SK-N-SH (cell line): ENCODE results near the gene ZFHX3. TPM values are rescaled to one million over a fixed set of nuclear protein-coding genes. Genes with fewer than 3 reads are reported as not detected.

Experiments
- CTCF ChIA-PET: fragments of 300-600, 350-600 bp; formaldehyde crosslinking; extraction: SDS; loops from one replicate; lab custom pipeline; 2021; lab: Yijun Ruan, JAX
- POLR2A ChIA-PET: fragments of 350-600 bp; sonication (Branson Sonifier 250); formaldehyde crosslinking; extraction: SDS; loops from one replicate; lab custom pipeline; 2020; ENCODE audit warnings: antibody characterized with exemption, inconsistent platforms; lab: Yijun Ruan, JAX
- DNase-seq: peaks from one replicate; pipeline ENCODE4 v3.0.0; 2012
- H2AFZ ChIP-seq: fragments of 200-600 bp; sonication (generic); 2 replicates; pipeline ENCODE4 v1.8.1; 2016; ENCODE audit warnings: antibody characterized with exemption, mild to moderate bottlenecking, low read depth
- H3F3A ChIP-seq: fragments of 200-600 bp; sonication (generic); replicated peaks from 2 replicates; pipeline ENCODE3; 2016; ENCODE audit warnings: antibody characterized with exemption, mild to moderate bottlenecking; ENCODE audit not compliant: insufficient read depth
- H3K27ac ChIP-seq, 2 experiments: fragments of 200-500 bp in 1 of 2; fragments of 200-600 bp in 1 of 2; sonication (Bioruptor generic) in 1 of 2; sonication (generic), shearing (Covaris generic) in 1 of 2; 2 replicates each; pipeline versions ENCODE4 v1.5.1 to v1.6.1; 2014 to 2016; ENCODE audit warnings: low read depth in 2 of 2, inconsistent platforms in 1 of 2, low read length in 1 of 2, mild to moderate bottlenecking in 1 of 2, mixed read lengths in 1 of 2
- H3K27me3 ChIP-seq: fragments of 200-600 bp; sonication (generic), shearing (Covaris generic); 2 replicates; pipeline ENCODE4 v1.6.1; 2016; ENCODE audit warnings: mixed run types; ENCODE audit not compliant: insufficient read depth
- H3K36me3 ChIP-seq, 2 experiments: fragments of 200-500 bp in 1 of 2; fragments of 200-600 bp in 1 of 2; sonication (Bioruptor generic) in 1 of 2; sonication (generic) in 1 of 2; replicated peaks in 1 of 2; 2 replicates each; pipeline versions ENCODE3 to v1.5.1; 2014 to 2016; ENCODE audit warnings: low read length in 1 of 2, mild to moderate bottlenecking in 1 of 2; ENCODE audit not compliant: insufficient read depth in 2 of 2, control insufficient read depth in 1 of 2
- H3K4me1 ChIP-seq, 2 experiments: fragments of 200-500 bp in 1 of 2; fragments of 200-600 bp in 1 of 2; sonication (Bioruptor generic) in 1 of 2; sonication (generic), shearing (Covaris generic) in 1 of 2; 2 replicates each; pipeline versions ENCODE4 v1.5.1 to v1.6.1; 2014 to 2016; ENCODE audit warnings: low read depth in 1 of 2, low read length in 1 of 2, mixed run types in 1 of 2; ENCODE audit not compliant: insufficient read depth in 2 of 2, control insufficient read depth in 1 of 2
- H3K4me2 ChIP-seq: fragments of 200-600 bp; sonication (generic), shearing (Covaris generic); 2 replicates; pipeline ENCODE4 v1.6.1; 2017; ENCODE audit warnings: mixed run types
- H3K4me3 ChIP-seq, 2 experiments: fragments of 200-500 bp in 1 of 2; fragments of 200-600 bp in 1 of 2; sonication (Bioruptor generic) in 1 of 2; sonication (generic), shearing (Covaris generic) in 1 of 2; 2 replicates each; pipeline versions ENCODE4 v1.5.1 to v1.8.1; 2014 to 2016; ENCODE audit warnings: low read depth in 2 of 2, inconsistent platforms in 1 of 2, low read length in 1 of 2, mild to moderate bottlenecking in 1 of 2, mixed read lengths in 1 of 2, moderate library complexity in 1 of 2
- H3K79me2 ChIP-seq: fragments of 200-600 bp; sonication (generic); 2 replicates; pipeline ENCODE4 v1.8.1; 2017; ENCODE audit warnings: mild to moderate bottlenecking; ENCODE audit not compliant: insufficient read depth
- H3K9ac ChIP-seq: fragments of 200-600 bp; sonication (generic); 2 replicates; pipeline ENCODE4 v1.6.1; 2017; ENCODE audit warnings: mixed run types
- H3K9me2 ChIP-seq: fragments of 200-600 bp; sonication (generic); 2 replicates; pipeline ENCODE4 v1.6.1; 2017; ENCODE audit warnings: mixed run types
- H3K9me3 ChIP-seq: fragments of 200-600 bp; sonication (generic); 2 replicates; pipeline ENCODE4 v1.6.1; 2017; ENCODE audit warnings: mixed run types, mild to moderate bottlenecking, moderate library complexity
- H4K20me1 ChIP-seq: fragments of 200-600 bp; sonication (generic); 2 replicates; pipeline ENCODE4 v1.6.1; 2017; ENCODE audit warnings: mild to moderate bottlenecking, mixed run types; ENCODE audit not compliant: insufficient read depth
- ELF1 ChIP-seq: IDR thresholded peaks from 2 replicates; pipeline ENCODE4 v1.4.0; 2012
- EP300 ChIP-seq, 2 experiments: IDR thresholded peaks; 2 replicates each; pipeline versions ENCODE4 v1.4.0 to v1.6.1; 2012; ENCODE audit warnings: borderline replicate concordance in 1 of 2, low read depth in 1 of 2, low read length in 1 of 2
- FOXJ3 ChIP-seq: sonication (generic); formaldehyde crosslinking; IDR thresholded peaks from 2 replicates; pipeline ENCODE4 v1.5.1; 2020; ENCODE audit warnings: mild to moderate bottlenecking, missing genetic modification reagents
- FOXM1 ChIP-seq: IDR thresholded peaks from 2 replicates; pipeline ENCODE4 v1.4.0; 2012; ENCODE audit warnings: low read depth, mild to moderate bottlenecking
- JUND ChIP-seq: IDR thresholded peaks from 2 replicates; pipeline ENCODE4 v1.4.0; 2012
- MEF2A ChIP-seq: IDR thresholded peaks from 2 replicates; pipeline ENCODE4 v1.4.0; 2012; ENCODE audit warnings: low read depth, borderline replicate concordance
- PBX3 ChIP-seq: IDR thresholded peaks from 2 replicates; pipeline ENCODE4; 2012
- POLR2AphosphoS5 ChIP-seq: IDR thresholded peaks from 2 replicates; pipeline ENCODE4 v1.6.1; 2012; ENCODE audit warnings: low read depth, low read length
- TAF1 ChIP-seq: IDR thresholded peaks from 2 replicates; pipeline ENCODE4 v1.6.1; 2012; ENCODE audit warnings: low read depth, mild to moderate bottlenecking, low read length, moderate library complexity, borderline replicate concordance
- TCF12 ChIP-seq: IDR thresholded peaks from 2 replicates; pipeline ENCODE4 v1.4.0; 2012
- WGBS: methylation state at CpG from one replicate; pipeline ENCODE4 v1.1.6; 2017; ENCODE audit warnings: low lambda C conversion rate; 5-methylcytosine and 5-hydroxymethylcytosine counted together
- polyA plus RNA-seq, 3 experiments: library from polyadenylated mRNA; depleted of rRNA; stranded (reverse); fragments of >200 nt; gene quantifications; 2 replicates each; pipeline ENCODE4 v1.2.3, GENCODE V29; 2012
- TF ChIP-seq, protein P1 (sequence below): IDR thresholded peaks from 2 replicates; pipeline ENCODE4 v1.4.0; 2012; ENCODE audit warnings: low read depth, borderline replicate concordance

ZFHX3 gene
- polyA plus RNA-seq, 1 of the 3 experiments (the other 2 are of a cell fraction): 2.0 TPM

- 86% methylated on average over 2 of the region's 2 CpGs for WGBS
- Histone ChIP-seq H3K4me1 (peaks cover 0 to 17% of the 10 kb centered on the region in 2 experiments; a peak in 3 of 4 replicates), H3K36me3 (no peaks in the 10 kb centered on the region), H3K79me2 (no peaks in the 10 kb centered on the region), H3K9ac (no peak overlapping the region), H3K27me3 (no peaks in the 10 kb centered on the region), H3K9me2 (no peaks in the 10 kb centered on the region), H4K20me1 (no peaks in the 10 kb centered on the region), H3K4me3 (no peak overlapping the region), H2AFZ (no peak overlapping the region), H3K27ac (no peak overlapping the region), H3K4me2 (no peak overlapping the region), H3K9me3 (no peaks in the 10 kb centered on the region), H3F3A (no peaks in the 10 kb centered on the region)
- TF ChIP-seq TAF1 (no peak), FOXM1 (no peak)
- CTCF ChIA-PET: interaction anchor here (0.6 kb wide), 1 partner anchor 133 kb away, joined by 3 read pairs; no protein-coding TSS in a partner anchor
- POLR2A ChIA-PET: no interaction called here
- DNase-seq: no peak
Measured at GRCh38 chr16:72766506-72766905, 281.4 kb downstream of the ZFHX3 start.

- Histone ChIP-seq H2AFZ (0 out of 2 replicates have a peak overlapping the region, but pooled peaks have one; percentile 17), H3K27me3 (no peaks in the 10 kb centered on the region), H4K20me1 (no peaks in the 10 kb centered on the region), H3K9ac (no peak overlapping the region), H3K27ac (peak overlapping the region in 1 of 2 experiments; percentile 67; a peak in 2 of 4 replicates), H3K36me3 (no peaks in the 10 kb centered on the region), H3F3A (no peaks in the 10 kb centered on the region), H3K9me3 (no peaks in the 10 kb centered on the region), H3K9me2 (no peaks in the 10 kb centered on the region), H3K4me2 (no peak overlapping the region), H3K4me3 (no peak overlapping the region), H3K79me2 (no peaks in the 10 kb centered on the region), H3K4me1 (peaks cover 0 to 20% of the 10 kb centered on the region in 2 experiments; a peak in 3 of 4 replicates)
- no peak for TF ChIP-seq FOXM1
- TF ChIP-seq PBX3: peak; percentile 51; the same call in 1 of the 2 replicates
- no peak for TF ChIP-seq POLR2AphosphoS5
- peak; percentile 67 for TF ChIP-seq TCF12
- 0 out of 2 replicates have a peak, but pooled peaks have one; percentile 6 for TF ChIP-seq JUND
- TF ChIP-seq FOXJ3 (CRISPR knock-in tag): no peak
- no peak for TF ChIP-seq MEF2A
- TF ChIP-seq, protein P1, sequence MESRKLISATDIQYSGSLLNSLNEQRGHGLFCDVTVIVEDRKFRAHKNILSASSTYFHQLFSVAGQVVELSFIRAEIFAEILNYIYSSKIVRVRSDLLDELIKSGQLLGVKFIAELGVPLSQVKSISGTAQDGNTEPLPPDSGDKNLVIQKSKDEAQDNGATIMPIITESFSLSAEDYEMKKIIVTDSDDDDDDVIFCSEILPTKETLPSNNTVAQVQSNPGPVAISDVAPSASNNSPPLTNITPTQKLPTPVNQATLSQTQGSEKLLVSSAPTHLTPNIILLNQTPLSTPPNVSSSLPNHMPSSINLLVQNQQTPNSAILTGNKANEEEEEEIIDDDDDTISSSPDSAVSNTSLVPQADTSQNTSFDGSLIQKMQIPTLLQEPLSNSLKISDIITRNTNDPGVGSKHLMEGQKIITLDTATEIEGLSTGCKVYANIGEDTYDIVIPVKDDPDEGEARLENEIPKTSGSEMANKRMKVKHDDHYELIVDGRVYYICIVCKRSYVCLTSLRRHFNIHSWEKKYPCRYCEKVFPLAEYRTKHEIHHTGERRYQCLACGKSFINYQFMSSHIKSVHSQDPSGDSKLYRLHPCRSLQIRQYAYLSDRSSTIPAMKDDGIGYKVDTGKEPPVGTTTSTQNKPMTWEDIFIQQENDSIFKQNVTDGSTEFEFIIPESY: no peak
- TF ChIP-seq ELF1: no peak
- TF ChIP-seq EP300 (IDR thresholded peaks at IDR 0.05; ENCODE audit: borderline replicate concordance in 1 of 2, low read depth in 1 of 2, low read length in 1 of 2): peak in 1 of 2 experiments; percentile 73; a peak in 2 of 4 replicates
- CTCF ChIA-PET: no interaction called here
- no peak for DNase-seq
- WGBS: 27% methylated on average over 8 of the region's 8 CpGs
- POLR2A ChIA-PET: no interaction called here
Measured at GRCh38 chr16:72764015-72764654, 283.8 kb downstream of the ZFHX3 start.
